Loucy (cell line): ENCODE data around the gene SLC35E3.
"Not testable (repeated sequence)": the region's sequence is repeated elsewhere in the genome, so short reads cannot be mapped to it uniquely, and the experiment has no call there.

Source experiments
- H2AFZ ChIP-seq: fragments of 200-600 bp; sonication (generic); 2 replicates; pipeline ENCODE4 v1.6.0; 2016; ENCODE audit warnings: antibody characterized with exemption, mild to moderate bottlenecking, low read length, moderate library complexity
- H3F3A ChIP-seq: fragments of 200-600 bp; 2 replicates; pipeline ENCODE4 v1.6.0; 2016; ENCODE audit warnings: antibody characterized with exemption, low read depth, mild to moderate bottlenecking
- H3K27me3 ChIP-seq: fragments of 200-600 bp; sonication (generic); 2 replicates; pipeline ENCODE4 v1.6.1; 2014; ENCODE audit warnings: low read length, mild to moderate bottlenecking; ENCODE audit not compliant: insufficient read depth, poor library complexity, severe bottlenecking
- H3K36me3 ChIP-seq: fragments of 200-600 bp; sonication (generic); 2 replicates; pipeline ENCODE4 v1.6.1; 2016; ENCODE audit warnings: low read length; ENCODE audit not compliant: insufficient read depth
- H3K4me1 ChIP-seq: fragments of 200-600 bp; sonication (generic); 2 replicates; pipeline ENCODE4 v1.5.1; 2014; ENCODE audit warnings: low read length, mild to moderate bottlenecking; ENCODE audit not compliant: insufficient read depth, poor library complexity, severe bottlenecking
- H3K4me2 ChIP-seq: fragments of 200-600 bp; sonication (generic); 2 replicates; pipeline ENCODE4 v1.6.0; 2014; ENCODE audit warnings: antibody characterized with exemption, low read length, low read depth, mild to moderate bottlenecking; ENCODE audit not compliant: poor library complexity, severe bottlenecking
- H3K4me3 ChIP-seq: fragments of 200-600 bp; sonication (generic); 2 replicates; pipeline ENCODE4 v1.5.1; 2014; ENCODE audit warnings: low read length, mild to moderate bottlenecking, mixed read lengths; ENCODE audit not compliant: poor library complexity, severe bottlenecking
- H3K79me2 ChIP-seq: fragments of 200-600 bp; sonication (generic); 2 replicates; pipeline ENCODE4 v1.6.1; 2014; ENCODE audit warnings: low read length; ENCODE audit not compliant: insufficient read depth
- H3K9ac ChIP-seq: fragments of 200-600 bp; sonication (generic); 2 replicates; pipeline ENCODE4 v1.6.0; 2014; ENCODE audit warnings: mild to moderate bottlenecking, low read depth, low read length, moderate library complexity; ENCODE audit not compliant: poor library complexity, severe bottlenecking
- H3K9me2 ChIP-seq: fragments of 200-600 bp; sonication (generic); replicated peaks from 2 replicates; pipeline ENCODE4 v1.6.1; 2016; ENCODE audit warnings: low read depth, low read length, mixed read lengths
- H3K9me3 ChIP-seq: fragments of 200-600 bp; sonication (generic); 2 replicates; pipeline ENCODE4 v1.6.1; 2014; ENCODE audit warnings: mild to moderate bottlenecking, antibody characterized with exemption, low read length, low read depth; ENCODE audit not compliant: insufficient read depth
- H4K20me1 ChIP-seq: fragments of 200-600 bp; sonication (generic); 2 replicates; pipeline ENCODE4 v1.6.0; 2014; ENCODE audit warnings: antibody characterized with exemption, low read length, mild to moderate bottlenecking; ENCODE audit not compliant: insufficient read depth, poor library complexity, severe bottlenecking
- EZH2phosphoT487 ChIP-seq: fragments of 200-600 bp; IDR thresholded peaks from 2 replicates; pipeline ENCODE4 v1.6.1; 2018; ENCODE audit warnings: antibody characterized with exemption, mild to moderate bottlenecking, moderate library complexity, borderline replicate concordance
- TF ChIP-seq, protein P1 (sequence below): fragments of 200-600 bp; sonication (generic); conservative IDR thresholded peaks from 2 replicates; pipeline ENCODE4 v1.5.1; 2014; ENCODE audit warnings: mild to moderate bottlenecking, antibody characterized with exemption, low read length

The SLC35E3 gene

DNA sequence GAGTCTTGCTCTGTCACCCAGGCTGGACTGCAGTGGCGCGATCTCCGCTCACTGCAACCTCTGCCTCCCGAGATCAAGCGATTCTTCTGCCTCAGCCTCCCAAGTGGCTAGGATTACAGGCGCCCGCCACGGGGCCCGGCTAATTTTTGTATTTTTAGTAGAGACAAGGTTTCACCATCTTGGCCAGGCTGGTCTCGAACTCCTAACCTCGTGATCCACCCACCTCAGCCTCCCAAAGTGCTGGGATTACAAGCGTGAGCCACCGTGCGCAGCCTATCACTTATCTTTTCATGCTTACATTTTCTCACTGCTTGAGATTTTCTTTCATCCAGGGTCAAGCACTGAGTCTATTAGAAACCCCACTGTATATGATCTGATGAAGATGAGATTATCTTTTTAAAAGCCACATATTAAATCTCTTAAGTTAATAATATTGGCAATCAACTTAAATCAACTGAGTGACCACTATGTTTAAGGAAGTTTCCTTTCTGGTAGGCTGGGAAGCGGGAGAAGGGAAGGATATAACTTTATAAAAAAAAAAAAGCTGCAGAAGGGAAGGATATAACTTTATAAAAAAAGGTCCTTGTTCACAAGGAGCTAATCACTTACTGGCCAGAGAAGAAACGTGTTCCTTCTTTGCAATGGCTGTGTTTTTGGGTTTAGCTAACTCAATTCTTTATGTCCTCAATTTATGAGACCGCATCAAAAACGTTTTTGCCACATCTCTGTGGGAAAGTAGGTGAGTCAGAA, 60.7 kb downstream of the SLC35E3 start:
- TF ChIP-seq, protein P1, sequence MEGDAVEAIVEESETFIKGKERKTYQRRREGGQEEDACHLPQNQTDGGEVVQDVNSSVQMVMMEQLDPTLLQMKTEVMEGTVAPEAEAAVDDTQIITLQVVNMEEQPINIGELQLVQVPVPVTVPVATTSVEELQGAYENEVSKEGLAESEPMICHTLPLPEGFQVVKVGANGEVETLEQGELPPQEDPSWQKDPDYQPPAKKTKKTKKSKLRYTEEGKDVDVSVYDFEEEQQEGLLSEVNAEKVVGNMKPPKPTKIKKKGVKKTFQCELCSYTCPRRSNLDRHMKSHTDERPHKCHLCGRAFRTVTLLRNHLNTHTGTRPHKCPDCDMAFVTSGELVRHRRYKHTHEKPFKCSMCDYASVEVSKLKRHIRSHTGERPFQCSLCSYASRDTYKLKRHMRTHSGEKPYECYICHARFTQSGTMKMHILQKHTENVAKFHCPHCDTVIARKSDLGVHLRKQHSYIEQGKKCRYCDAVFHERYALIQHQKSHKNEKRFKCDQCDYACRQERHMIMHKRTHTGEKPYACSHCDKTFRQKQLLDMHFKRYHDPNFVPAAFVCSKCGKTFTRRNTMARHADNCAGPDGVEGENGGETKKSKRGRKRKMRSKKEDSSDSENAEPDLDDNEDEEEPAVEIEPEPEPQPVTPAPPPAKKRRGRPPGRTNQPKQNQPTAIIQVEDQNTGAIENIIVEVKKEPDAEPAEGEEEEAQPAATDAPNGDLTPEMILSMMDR, result no peak
- TF ChIP-seq EZH2phosphoT487, result no peak
- H3K9me3 ChIP-seq, result no peaks in the 10 kb centered on the region; the same call in 1 of the 2 replicates
- H3K9ac ChIP-seq, result peak overlapping the region; percentile 100
- no peaks in the 10 kb centered on the region for H3K9me2 ChIP-seq
- H3K27me3 ChIP-seq, result peaks cover 15% of the 10 kb centered on the region
- peaks cover 17% of the 10 kb centered on the region for H3K4me1 ChIP-seq
- H3K79me2 ChIP-seq, result peaks cover 35% of the 10 kb centered on the region
- peaks cover 8% of the 10 kb centered on the region; the same call in 1 of the 2 replicates for H3K36me3 ChIP-seq
- peaks cover 23% of the 10 kb centered on the region for H4K20me1 ChIP-seq
- no peak overlapping the region; the same call in 1 of the 2 replicates for H2AFZ ChIP-seq
- H3K4me2 ChIP-seq, result peak overlapping the region; percentile 68
- H3K4me3 ChIP-seq, result peak overlapping the region; percentile 86
- H3F3A ChIP-seq, result peaks cover 5% of the 10 kb centered on the region; the same call in 1 of the 2 replicates

GRCh38 chr12:68807274-68807575, 61.2 kb downstream of the SLC35E3 start:
- Histone ChIP-seq H3K4me2 (peak overlapping the region; percentile 68), H2AFZ (peak overlapping the region; percentile 77), H4K20me1 (peaks cover 24% of the 10 kb centered on the region), H3K27me3 (peaks cover 15% of the 10 kb centered on the region), H3K4me3 (peak overlapping the region; percentile 86), H3K4me1 (peaks cover 14% of the 10 kb centered on the region), H3K79me2 (peaks cover 40% of the 10 kb centered on the region), H3K9ac (peak overlapping the region; percentile 100)
- not testable (repeated sequence) for H3K9me3 ChIP-seq, H3F3A ChIP-seq, H3K9me2 ChIP-seq, H3K36me3 ChIP-seq

- Histone ChIP-seq H2AFZ (peak within 1 kb of the TSS; percentile 84), H3K4me2 (peak within 1 kb of the TSS; percentile 85), H3K27me3 (peaks cover 15% of the 10 kb centered on the region), H3K9me2 (no peaks in the 10 kb centered on the region), H3K79me2 (peaks cover 46% of the 10 kb centered on the region), H3K36me3 (peaks cover 9% of the 10 kb centered on the region), H3K4me3 (peak within 1 kb of the TSS; percentile 86), H3K9ac (peak within 1 kb of the TSS; percentile 100), H4K20me1 (peaks cover 30% of the 10 kb centered on the region), H3K4me1 (peaks cover 19% of the 10 kb centered on the region), H3F3A (peaks cover 5% of the 10 kb centered on the region; the same call in 1 of the 2 replicates), H3K9me3 (no peaks in the 10 kb centered on the region; the same call in 1 of the 2 replicates)
- TF ChIP-seq, protein P1, result peak; percentile 61
- TF ChIP-seq EZH2phosphoT487, result no peak
Observed at GRCh38 chr12:68807576-68808387, 61.8 kb downstream of the SLC35E3 start, which contains the start of gene MDM2. Gene MDM2 (plus strand): TSS chr12:68808177. CDS start chr12:68808478, 301 bp downstream.
